GM12878 (cell line): ENCODE results near the gene PHACTR1. TPM values are rescaled to one million over a fixed set of nuclear protein-coding genes. Genes with fewer than 3 reads are reported as not detected.

Experiments used
- ATAC-seq: fragments of 200-7000 bp; cut with Tn5 transposase; 3 replicates; pipeline ENCODE4 v1.9.1; 2020; ENCODE audit warnings: mild to moderate bottlenecking, moderate library complexity
- BruUV-seq: library from RNA; stranded (reverse); fragments of 400-500 nt; replicated peaks from 2 replicates; lab custom pipeline; 2021; lab: Mats Ljungman, UMichigan
- CTCF ChIA-PET: fragments of 300-600 bp; sonication (Branson Sonifier 250); formaldehyde crosslinking; extraction: SDS; loops from one replicate; lab custom pipeline; 2021; ENCODE audit warnings: inconsistent platforms; lab: Yijun Ruan, JAX
- POLR2A ChIA-PET: fragments of 350-600 bp; formaldehyde crosslinking; extraction: SDS; loops from one replicate; lab custom pipeline; 2021; ENCODE audit warnings: inconsistent platforms; lab: Charles Lee
- RAD21 ChIA-PET: fragments of 300-600 bp; sonication (Branson Sonifier 250); formaldehyde crosslinking; loops from one replicate; lab custom pipeline; 2023; ENCODE audit warnings: antibody characterized with exemption; ENCODE audit not compliant: unreplicated experiment; lab: Charles Lee
- SMC1A ChIA-PET: fragments of 300-600 bp; sonication (Branson Sonifier 250); formaldehyde crosslinking; loops from one replicate; lab custom pipeline; 2023; ENCODE audit not compliant: unreplicated experiment, uncharacterized antibody; lab: Charles Lee
- DNase-seq: peaks from one replicate; pipeline ENCODE4 v3.0.0-alpha.2; 2011; ENCODE audit warnings: low read depth, low spot score
- FAIRE-seq: peaks from 3 replicates; lab custom pipeline; 2011; peaks lifted over from hg19 to GRCh38; lab: Jason Lieb, UNC
- H2AFZ ChIP-seq: 2 replicates; pipeline ENCODE4 v1.6.0; 2011; ENCODE audit warnings: low read depth, low read length, control low read depth; ENCODE audit not compliant: control insufficient read depth
- H3K27ac ChIP-seq: 2 replicates; pipeline ENCODE4 v1.5.1; 2011; ENCODE audit warnings: control low read depth; ENCODE audit not compliant: control insufficient read depth, insufficient read depth
- H3K27me3 ChIP-seq, 2 experiments: replicated peaks in 1 of 2; 2 replicates each; pipeline versions ENCODE4 v1.6.0 to v1.6.1; 2011; ENCODE audit warnings: low read length in 1 of 2; ENCODE audit not compliant: control insufficient read depth in 2 of 2, insufficient read depth in 2 of 2
- H3K36me3 ChIP-seq, 2 experiments: 2 replicates each; pipeline ENCODE4 v1.5.1; 2011; ENCODE audit warnings: low read length in 1 of 2; ENCODE audit not compliant: control insufficient read depth in 2 of 2, insufficient read depth in 2 of 2
- H3K4me1 ChIP-seq: 2 replicates; pipeline ENCODE4 v1.6.1; 2011; ENCODE audit warnings: mild to moderate bottlenecking, low read length, moderate library complexity, mixed read lengths; ENCODE audit not compliant: control insufficient read depth, insufficient read depth
- H3K4me2 ChIP-seq: 2 replicates; pipeline ENCODE4 v1.6.0; 2011; ENCODE audit warnings: control low read depth; ENCODE audit not compliant: control insufficient read depth, insufficient read depth
- H3K4me3 ChIP-seq: fragments of 200-600 bp; sonication (generic); 2 replicates; pipeline ENCODE4 v1.5.1; 2016
- H3K79me2 ChIP-seq: 2 replicates; pipeline ENCODE4 v1.6.0; 2011; ENCODE audit warnings: low read length; ENCODE audit not compliant: control insufficient read depth, insufficient read depth
- H3K9ac ChIP-seq: 2 replicates; pipeline ENCODE4 v1.8.0; 2011; ENCODE audit warnings: low read length, control low read depth, mixed read lengths; ENCODE audit not compliant: control insufficient read depth, insufficient read depth
- H3K9me3 ChIP-seq: replicated peaks from 3 replicates; pipeline ENCODE4 v1.5.1; 2011; ENCODE audit warnings: mild to moderate bottlenecking, low read length; ENCODE audit not compliant: control insufficient read depth, insufficient read depth
- H4K20me1 ChIP-seq: 2 replicates; pipeline ENCODE4 v1.6.0; 2011; ENCODE audit not compliant: control insufficient read depth, insufficient read depth
- ATF7 ChIP-seq: fragments of 450-650 bp; IDR thresholded peaks from 2 replicates; pipeline ENCODE4 v1.6.1; 2016; ENCODE audit warnings: low read depth, mild to moderate bottlenecking
- BRCA1 ChIP-seq: IDR thresholded peaks from 2 replicates; pipeline ENCODE4 v1.6.1; 2011; ENCODE audit warnings: low read depth, low read length, improper control_type of control experiment
- DPF2 ChIP-seq: fragments of 450-650 bp; IDR thresholded peaks from 2 replicates; pipeline ENCODE4 v1.6.1; 2017; ENCODE audit warnings: mild to moderate bottlenecking
- E4F1 ChIP-seq: fragments of 450-650 bp; IDR thresholded peaks from 2 replicates; pipeline ENCODE4 v1.6.1; 2018; ENCODE audit warnings: borderline replicate concordance, mild to moderate bottlenecking; ENCODE audit not compliant: partially characterized antibody
- ETV6 ChIP-seq, 2 experiments: fragments of 450-650 bp in 1 of 2; IDR thresholded peaks in 1 of 2; conservative IDR thresholded peaks in 1 of 2; 2 replicates each; pipeline ENCODE4 v1.6.1; 2014; ENCODE audit warnings: antibody characterized with exemption in 1 of 2, borderline replicate concordance in 1 of 2, low read depth in 1 of 2, mild to moderate bottlenecking in 1 of 2, moderate library complexity in 1 of 2
- IKZF1 ChIP-seq: fragments of 450-650 bp; conservative IDR thresholded peaks from 2 replicates; pipeline ENCODE4 v1.6.1; 2017; ENCODE audit warnings: antibody characterized with exemption, mild to moderate bottlenecking
- IRF3 ChIP-seq: fragments of 450-650 bp; IDR thresholded peaks from 2 replicates; pipeline ENCODE4 v1.6.1; 2014; ENCODE audit warnings: mild to moderate bottlenecking
- MEF2A ChIP-seq: IDR thresholded peaks from 2 replicates; pipeline ENCODE4 v1.6.1; 2011; ENCODE audit warnings: low read depth, mild to moderate bottlenecking, low read length, moderate library complexity; ENCODE audit not compliant: insufficient read depth
- NR2F1 ChIP-seq: fragments of 450-650 bp; conservative IDR thresholded peaks from 2 replicates; pipeline ENCODE4 v1.6.1; 2017; ENCODE audit warnings: mild to moderate bottlenecking
- POLR2AphosphoS2 ChIP-seq: IDR thresholded peaks from 2 replicates; pipeline ENCODE4 v1.6.1; 2011; ENCODE audit warnings: low read depth, mild to moderate bottlenecking, low read length, improper control_type of control experiment, moderate library complexity
- POU2F2 ChIP-seq: IDR thresholded peaks from 3 replicates; pipeline ENCODE4 v1.6.1; 2011; ENCODE audit warnings: low read depth, mild to moderate bottlenecking, low read length, borderline replicate concordance
- RAD21 ChIP-seq: IDR thresholded peaks from 2 replicates; pipeline ENCODE4 v1.6.1; 2011; ENCODE audit warnings: mild to moderate bottlenecking, low read depth, low read length, moderate library complexity; ENCODE audit not compliant: insufficient read depth
- ZNF24 ChIP-seq: fragments of 450-650 bp; IDR thresholded peaks from 2 replicates; pipeline ENCODE4 v1.6.1; 2017; ENCODE audit warnings: antibody characterized with exemption, mild to moderate bottlenecking
- WGBS: methylation state at CpG from one replicate; pipeline ENCODE4 v1.1.6; 2016; ENCODE audit warnings: low lambda C conversion rate; ENCODE audit not compliant: insufficient replicate concordance, insufficient coverage; ENCODE audit errors: missing lambda C conversion rate; 5-methylcytosine and 5-hydroxymethylcytosine counted together
- in situ Hi-C: fragments of 300-500 bp; cut with MboI; formaldehyde crosslinking; loops from 9 replicates; pipeline ENCODE4 v1.14.3; 2018; ENCODE audit warnings: mixed read lengths
- intact Hi-C: fragments of 100-400 bp; cut with micrococcal nuclease; formaldehyde crosslinking; loops from one replicate; pipeline ENCODE4 v1.14.2; 2022; ENCODE audit not compliant: unreplicated experiment
- polyA plus RNA-seq, 11 experiments: library from polyadenylated mRNA; depleted of rRNA in 4 of 11; unstranded in 6 of 11; stranded (reverse) in 5 of 11; fragments of >200 nt; fragmentation: Nextera tagmentation in 4 of 11; fragmentation: Illumina TruSeq in 1 of 11; extraction: Ambion mirVana in 4 of 11; extraction: Trizol in 1 of 11; gene quantifications; 1 replicate in 1 of 11; 2 replicates in 10 of 11; pipeline versions ENCODE4 v1.2.1 to v1.2.3, GENCODE V29; 2011 to 2016; ENCODE audit warnings: inconsistent platforms in 2 of 11, missing spikeins in 2 of 11, low read depth in 1 of 11
- total RNA-seq, 4 experiments: library from RNA; depleted of rRNA in 3 of 4; stranded (reverse); fragments of >200 nt in 3 of 4; fragmentation: Illumina TruSeq in 1 of 4; extraction: Trizol in 1 of 4; gene quantifications; 2 replicates each; pipeline versions ENCODE4 v1.2.1 to v1.2.3, GENCODE V29; 2013 to 2021

Gene PHACTR1
- total and polyA plus RNA-seq, 10 of the 15 experiments (the other 5 are each of a cell fraction or from before 2014, with no cell fraction given) = 34.2 to 94.6 (median 62.3) TPM

GRCh38 chr6:13068586-13069210 lies 352.1 kb downstream of the PHACTR1 start:
- RAD21 ChIA-PET = no interaction called here
- no peaks in the 10 kb centered on the region for H3K36me3 ChIP-seq
- no peak for DNase-seq
- no peaks in the 10 kb centered on the region for H3K4me1 ChIP-seq
- no peak for ATAC-seq
- TF ChIP-seq ETV6 (conservative IDR thresholded peaks at IDR 0.05 in 1 of 2, IDR thresholded peaks at IDR 0.05 in 1 of 2; ENCODE audit: borderline replicate concordance in 1 of 2, low read depth in 1 of 2) (no peak), RAD21 (no peak), DPF2 (no peak)
- H4K20me1 ChIP-seq = no peaks in the 10 kb centered on the region
- POLR2A ChIA-PET = no interaction called here
- CTCF ChIA-PET = no interaction called here
- H3K79me2 ChIP-seq = no peaks in the 10 kb centered on the region
- in situ Hi-C loops (no loop called here), intact Hi-C loops (no loop called here)
- no peaks in the 10 kb centered on the region; a peak in 1 of 4 replicates for H3K27me3 ChIP-seq
- H3K4me3 ChIP-seq = no peak overlapping the region
- SMC1A ChIA-PET = no interaction called here
- H2AFZ ChIP-seq = no peak overlapping the region
- no peak overlapping the region for H3K4me2 ChIP-seq
- H3K9me3 ChIP-seq = no peaks in the 10 kb centered on the region
- H3K27ac ChIP-seq = no peak overlapping the region
- 4% methylated on average over 12 of the region's 12 CpGs for WGBS
- no peak for FAIRE-seq
- no TSS peak for BruUV-seq
- no peak overlapping the region for H3K9ac ChIP-seq

DNA sequence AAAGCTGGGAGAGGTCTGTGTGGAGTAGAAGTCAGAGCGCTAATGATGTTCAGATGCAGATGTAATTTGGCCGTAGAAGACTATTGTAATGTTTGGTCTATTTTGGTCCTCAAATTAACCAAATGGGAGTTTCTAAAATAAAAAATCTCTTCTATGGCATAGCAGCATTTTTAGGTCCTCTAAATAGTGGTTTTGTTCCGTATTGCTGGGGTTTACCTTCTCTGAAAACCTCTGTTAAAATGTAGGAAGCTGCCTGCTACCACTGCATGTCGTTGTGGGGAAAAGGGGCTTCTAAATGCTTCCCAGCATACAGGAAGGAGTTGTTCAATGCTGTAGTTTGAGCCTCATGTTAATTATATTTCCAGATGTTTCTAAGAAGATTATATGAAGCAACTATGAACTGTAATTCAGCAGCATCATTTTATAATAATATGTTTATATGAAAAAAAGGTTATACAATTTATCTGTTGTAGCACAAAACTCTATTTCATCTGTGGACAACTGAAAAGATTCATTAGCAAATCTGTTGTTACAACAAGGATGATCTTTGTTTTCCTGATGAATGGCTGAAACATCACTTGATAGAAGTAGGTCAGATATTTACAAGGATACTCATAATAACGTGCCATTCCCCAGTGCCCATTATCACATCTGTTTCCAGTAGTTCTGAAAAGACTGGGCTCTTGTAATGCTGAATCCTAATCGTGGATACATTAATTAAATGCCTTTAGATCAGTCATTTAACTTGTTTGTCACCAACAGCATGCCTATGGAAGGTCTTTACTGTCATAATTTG lies 355.2 kb downstream of the PHACTR1 start:
- Histone ChIP-seq H3K79me2 (no peaks in the 10 kb centered on the region), H3K27ac (no peak overlapping the region), H3K9ac (no peak overlapping the region), H4K20me1 (no peaks in the 10 kb centered on the region), H3K36me3 (no peaks in the 10 kb centered on the region), H3K4me3 (no peak overlapping the region), H3K27me3 (no peaks in the 10 kb centered on the region; a peak in 1 of 4 replicates), H3K9me3 (no peaks in the 10 kb centered on the region), H2AFZ (no peak overlapping the region), H3K4me1 (no peaks in the 10 kb centered on the region), H3K4me2 (no peak overlapping the region)
- intact Hi-C loops = no loop called here
- 20% methylated on average over 6 of the region's 6 CpGs for WGBS
- CTCF ChIA-PET = no interaction called here
- DNase-seq (no peak), ATAC-seq (no peak), FAIRE-seq (no peak)
- RAD21 ChIA-PET = no interaction called here
- SMC1A ChIA-PET = no interaction called here
- in situ Hi-C loops = no loop called here
- POLR2A ChIA-PET = no interaction called here
- no TSS peak for BruUV-seq
- no peak for TF ChIP-seq IRF3
- TF ChIP-seq MEF2A = no peak
- TF ChIP-seq ZNF24 = no peak
- no peak for TF ChIP-seq POLR2AphosphoS2
- no peak for TF ChIP-seq BRCA1
- TF ChIP-seq POU2F2 = no peak
- TF ChIP-seq NR2F1 = no peak
- no peak for TF ChIP-seq ATF7
- TF ChIP-seq IKZF1 = no peak
- no peak for TF ChIP-seq E4F1
